SK-N-SH (cell line): ENCODE data around the gene SNPH. TPM values are rescaled to one million over a fixed set of nuclear protein-coding genes. Genes with fewer than 3 reads are reported as not detected.

Experiments
- CTCF ChIA-PET: fragments of 300-600, 350-600 bp; formaldehyde crosslinking; extraction: SDS; loops from one replicate; lab custom pipeline; 2021; lab: Yijun Ruan, JAX
- POLR2A ChIA-PET: fragments of 350-600 bp; sonication (Branson Sonifier 250); formaldehyde crosslinking; extraction: SDS; loops from one replicate; lab custom pipeline; 2020; ENCODE audit warnings: antibody characterized with exemption, inconsistent platforms; lab: Yijun Ruan, JAX
- DNase-seq: peaks from one replicate; pipeline ENCODE4 v3.0.0; 2012
- H2AFZ ChIP-seq: fragments of 200-600 bp; sonication (generic); 2 replicates; pipeline ENCODE4 v1.8.1; 2016; ENCODE audit warnings: antibody characterized with exemption, mild to moderate bottlenecking, low read depth
- H3F3A ChIP-seq: fragments of 200-600 bp; sonication (generic); replicated peaks from 2 replicates; pipeline ENCODE3; 2016; ENCODE audit warnings: antibody characterized with exemption, mild to moderate bottlenecking; ENCODE audit not compliant: insufficient read depth
- H3K27ac ChIP-seq, 2 experiments: fragments of 200-500 bp in 1 of 2; fragments of 200-600 bp in 1 of 2; sonication (Bioruptor generic) in 1 of 2; sonication (generic), shearing (Covaris generic) in 1 of 2; 2 replicates each; pipeline versions ENCODE4 v1.5.1 to v1.6.1; 2014 to 2016; ENCODE audit warnings: low read depth in 2 of 2, inconsistent platforms in 1 of 2, low read length in 1 of 2, mild to moderate bottlenecking in 1 of 2, mixed read lengths in 1 of 2
- H3K27me3 ChIP-seq: fragments of 200-600 bp; sonication (generic), shearing (Covaris generic); 2 replicates; pipeline ENCODE4 v1.6.1; 2016; ENCODE audit warnings: mixed run types; ENCODE audit not compliant: insufficient read depth
- H3K36me3 ChIP-seq, 2 experiments: fragments of 200-500 bp in 1 of 2; fragments of 200-600 bp in 1 of 2; sonication (Bioruptor generic) in 1 of 2; sonication (generic) in 1 of 2; replicated peaks in 1 of 2; 2 replicates each; pipeline versions ENCODE3 to v1.5.1; 2014 to 2016; ENCODE audit warnings: low read length in 1 of 2, mild to moderate bottlenecking in 1 of 2; ENCODE audit not compliant: insufficient read depth in 2 of 2, control insufficient read depth in 1 of 2
- H3K4me1 ChIP-seq, 2 experiments: fragments of 200-500 bp in 1 of 2; fragments of 200-600 bp in 1 of 2; sonication (Bioruptor generic) in 1 of 2; sonication (generic), shearing (Covaris generic) in 1 of 2; 2 replicates each; pipeline versions ENCODE4 v1.5.1 to v1.6.1; 2014 to 2016; ENCODE audit warnings: low read depth in 1 of 2, low read length in 1 of 2, mixed run types in 1 of 2; ENCODE audit not compliant: insufficient read depth in 2 of 2, control insufficient read depth in 1 of 2
- H3K4me2 ChIP-seq: fragments of 200-600 bp; sonication (generic), shearing (Covaris generic); 2 replicates; pipeline ENCODE4 v1.6.1; 2017; ENCODE audit warnings: mixed run types
- H3K4me3 ChIP-seq, 2 experiments: fragments of 200-500 bp in 1 of 2; fragments of 200-600 bp in 1 of 2; sonication (Bioruptor generic) in 1 of 2; sonication (generic), shearing (Covaris generic) in 1 of 2; 2 replicates each; pipeline versions ENCODE4 v1.5.1 to v1.8.1; 2014 to 2016; ENCODE audit warnings: low read depth in 2 of 2, inconsistent platforms in 1 of 2, low read length in 1 of 2, mild to moderate bottlenecking in 1 of 2, mixed read lengths in 1 of 2, moderate library complexity in 1 of 2
- H3K79me2 ChIP-seq: fragments of 200-600 bp; sonication (generic); 2 replicates; pipeline ENCODE4 v1.8.1; 2017; ENCODE audit warnings: mild to moderate bottlenecking; ENCODE audit not compliant: insufficient read depth
- H3K9ac ChIP-seq: fragments of 200-600 bp; sonication (generic); 2 replicates; pipeline ENCODE4 v1.6.1; 2017; ENCODE audit warnings: mixed run types
- H3K9me2 ChIP-seq: fragments of 200-600 bp; sonication (generic); 2 replicates; pipeline ENCODE4 v1.6.1; 2017; ENCODE audit warnings: mixed run types
- H3K9me3 ChIP-seq: fragments of 200-600 bp; sonication (generic); 2 replicates; pipeline ENCODE4 v1.6.1; 2017; ENCODE audit warnings: mixed run types, mild to moderate bottlenecking, moderate library complexity
- H4K20me1 ChIP-seq: fragments of 200-600 bp; sonication (generic); 2 replicates; pipeline ENCODE4 v1.6.1; 2017; ENCODE audit warnings: mild to moderate bottlenecking, mixed run types; ENCODE audit not compliant: insufficient read depth
- ELF1 ChIP-seq: IDR thresholded peaks from 2 replicates; pipeline ENCODE4 v1.4.0; 2012
- EP300 ChIP-seq, 2 experiments: IDR thresholded peaks; 2 replicates each; pipeline versions ENCODE4 v1.4.0 to v1.6.1; 2012; ENCODE audit warnings: borderline replicate concordance in 1 of 2, low read depth in 1 of 2, low read length in 1 of 2
- FOSL2 ChIP-seq: IDR thresholded peaks from 2 replicates; pipeline ENCODE4 v1.4.0; 2012; ENCODE audit warnings: low read depth, mild to moderate bottlenecking, moderate library complexity, borderline replicate concordance
- FOXM1 ChIP-seq: IDR thresholded peaks from 2 replicates; pipeline ENCODE4 v1.4.0; 2012; ENCODE audit warnings: low read depth, mild to moderate bottlenecking
- GATA2 ChIP-seq: sonication (generic); formaldehyde crosslinking; IDR thresholded peaks from 2 replicates; pipeline ENCODE4 v1.5.0; 2020; ENCODE audit warnings: mild to moderate bottlenecking, missing genetic modification reagents
- JUND ChIP-seq: IDR thresholded peaks from 2 replicates; pipeline ENCODE4 v1.4.0; 2012
- NRF1 ChIP-seq: IDR thresholded peaks from 2 replicates; pipeline ENCODE4 v1.6.1; 2012; ENCODE audit warnings: low read depth, mild to moderate bottlenecking, low read length
- RFX5 ChIP-seq: IDR thresholded peaks from 2 replicates; pipeline ENCODE4 v1.6.1; 2012; ENCODE audit warnings: mild to moderate bottlenecking, improper control_type of control experiment, low read length
- RXRA ChIP-seq: IDR thresholded peaks from 2 replicates; pipeline ENCODE4 v1.4.0; 2012; ENCODE audit warnings: low read depth, mild to moderate bottlenecking, borderline replicate concordance
- SIN3A ChIP-seq: IDR thresholded peaks from 2 replicates; pipeline ENCODE4 v1.6.1; 2012; ENCODE audit warnings: low read depth, mild to moderate bottlenecking, low read length, moderate library complexity, borderline replicate concordance
- SMC3 ChIP-seq: IDR thresholded peaks from 2 replicates; pipeline ENCODE4 v1.6.1; 2012; ENCODE audit warnings: low read depth, low read length, improper control_type of control experiment
- TAF1 ChIP-seq: IDR thresholded peaks from 2 replicates; pipeline ENCODE4 v1.6.1; 2012; ENCODE audit warnings: low read depth, mild to moderate bottlenecking, low read length, moderate library complexity, borderline replicate concordance
- TEAD4 ChIP-seq: IDR thresholded peaks from 2 replicates; pipeline ENCODE4 v1.4.0; 2012; ENCODE audit warnings: mild to moderate bottlenecking, borderline replicate concordance; ENCODE audit not compliant: insufficient read depth
- YY1 ChIP-seq: IDR thresholded peaks from 2 replicates; pipeline ENCODE4 v1.4.0; 2012; ENCODE audit warnings: low read depth, mild to moderate bottlenecking
- WGBS: methylation state at CpG from one replicate; pipeline ENCODE4 v1.1.6; 2017; ENCODE audit warnings: low lambda C conversion rate; 5-methylcytosine and 5-hydroxymethylcytosine counted together
- polyA plus RNA-seq, 3 experiments: library from polyadenylated mRNA; depleted of rRNA; stranded (reverse); fragments of >200 nt; gene quantifications; 2 replicates each; pipeline ENCODE4 v1.2.3, GENCODE V29; 2012
- TF ChIP-seq, protein P1 (sequence below): fragments of 150-350 bp; IDR thresholded peaks from 2 replicates; pipeline ENCODE4 v1.6.1; 2016; ENCODE audit warnings: mild to moderate bottlenecking, low read depth, low read length
- TF ChIP-seq, protein P2 (sequence below): fragments of 200-600 bp; sonication (generic); IDR thresholded peaks from 2 replicates; pipeline ENCODE4 v1.6.1; 2017; ENCODE audit warnings: antibody characterized with exemption, mild to moderate bottlenecking, moderate library complexity
- TF ChIP-seq, protein P3 (sequence below): fragments of 150-350 bp; IDR thresholded peaks from 2 replicates; pipeline ENCODE4 v1.6.1; 2017; ENCODE audit warnings: antibody characterized with exemption, low read length, low read depth, borderline replicate concordance

SNPH gene
- polyA plus RNA-seq, 1 of the 3 experiments (the other 2 are of a cell fraction) = 2.5 TPM

DNA sequence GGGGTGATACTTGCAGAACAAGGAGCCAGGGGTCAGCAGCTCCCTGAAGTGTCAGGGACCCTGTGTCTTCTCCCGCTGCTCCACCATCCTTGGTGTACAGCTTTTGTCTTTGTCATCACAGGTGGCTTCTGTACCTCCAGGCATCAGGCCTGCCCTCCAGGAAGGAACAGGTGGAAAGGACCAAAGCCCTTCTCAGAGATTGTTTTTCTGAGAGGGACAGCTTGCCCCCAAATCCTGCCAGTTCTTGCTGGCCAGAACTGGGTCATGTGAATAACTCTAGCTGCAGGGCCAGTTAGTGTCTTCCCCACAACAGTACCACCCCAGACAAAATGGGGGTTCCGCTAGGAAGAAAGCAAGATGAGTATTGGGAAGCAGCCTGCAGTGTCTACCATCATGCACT is 31.4 kb downstream of the SNPH start:
- H3K9me2 ChIP-seq = no peaks in the 10 kb centered on the region
- H3K27me3 ChIP-seq = no peaks in the 10 kb centered on the region
- no peak overlapping the region for H3K4me3 ChIP-seq
- no peaks in the 10 kb centered on the region for H3K9me3 ChIP-seq
- 96% methylated on average over 2 of the region's 2 CpGs for WGBS
- H2AFZ ChIP-seq = no peak overlapping the region
- H3K36me3 ChIP-seq = peaks cover 0 to 7% of the 10 kb centered on the region in 2 experiments
- CTCF ChIA-PET = interaction anchor here (2.9 kb wide), 1 partner anchor 170 kb away, joined by 11 read pairs; the partner anchor contains the start of gene NSFL1C
- H3F3A ChIP-seq = no peaks in the 10 kb centered on the region
- TF ChIP-seq, protein P1, sequence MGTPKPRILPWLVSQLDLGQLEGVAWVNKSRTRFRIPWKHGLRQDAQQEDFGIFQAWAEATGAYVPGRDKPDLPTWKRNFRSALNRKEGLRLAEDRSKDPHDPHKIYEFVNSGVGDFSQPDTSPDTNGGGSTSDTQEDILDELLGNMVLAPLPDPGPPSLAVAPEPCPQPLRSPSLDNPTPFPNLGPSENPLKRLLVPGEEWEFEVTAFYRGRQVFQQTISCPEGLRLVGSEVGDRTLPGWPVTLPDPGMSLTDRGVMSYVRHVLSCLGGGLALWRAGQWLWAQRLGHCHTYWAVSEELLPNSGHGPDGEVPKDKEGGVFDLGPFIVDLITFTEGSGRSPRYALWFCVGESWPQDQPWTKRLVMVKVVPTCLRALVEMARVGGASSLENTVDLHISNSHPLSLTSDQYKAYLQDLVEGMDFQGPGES = no peak
- TF ChIP-seq NRF1 = no peak
- TF ChIP-seq, all 33 proteins: peak for 0
- peaks cover 0 to 4% of the 10 kb centered on the region in 2 experiments; a peak in 1 of 4 replicates for H3K4me1 ChIP-seq
- no peak for DNase-seq
- H3K9ac ChIP-seq = no peak overlapping the region
- no peak overlapping the region for H3K27ac ChIP-seq
- no peak overlapping the region for H3K4me2 ChIP-seq
- POLR2A ChIA-PET = no interaction called here
- no peaks in the 10 kb centered on the region for H4K20me1 ChIP-seq
- H3K79me2 ChIP-seq = no peaks in the 10 kb centered on the region

DNA sequence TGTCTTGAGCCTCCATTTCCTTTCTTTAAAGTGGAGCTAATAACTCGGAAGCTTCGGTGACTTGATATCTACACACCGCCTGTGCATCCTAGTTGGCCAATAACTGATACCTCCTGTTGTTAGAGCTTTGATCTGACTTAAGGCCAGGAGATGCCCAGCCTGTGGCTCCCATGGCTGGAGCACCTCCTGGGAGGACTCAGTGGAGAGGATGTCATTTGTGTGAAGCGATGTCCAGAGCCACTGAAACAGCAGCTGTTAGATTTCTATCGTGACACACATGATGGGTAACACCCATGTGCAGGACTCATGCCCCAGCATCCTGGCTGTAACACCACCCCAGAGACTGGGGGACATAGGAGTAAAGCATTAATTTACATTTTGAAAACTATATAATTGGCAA is 32.1 kb downstream of the SNPH start:
- no peaks in the 10 kb centered on the region for H3K79me2 ChIP-seq
- 96% methylated on average over 5 of the region's 5 CpGs for WGBS
- peaks cover 0 to 7% of the 10 kb centered on the region in 2 experiments for H3K36me3 ChIP-seq
- POLR2A ChIA-PET = no interaction called here
- H3K9ac ChIP-seq = no peak overlapping the region
- no peak overlapping the region for H2AFZ ChIP-seq
- H3K9me3 ChIP-seq = no peaks in the 10 kb centered on the region
- no peak overlapping the region for H3K4me3 ChIP-seq
- TF ChIP-seq RXRA (no peak), NRF1 (no peak), EP300 (IDR thresholded peaks at IDR 0.05; ENCODE audit: borderline replicate concordance in 1 of 2, low read depth in 1 of 2, low read length in 1 of 2) (no peak), FOXM1 (no peak), TEAD4 (no peak), YY1 (no peak), SIN3A (no peak), JUND (no peak), ELF1 (no peak), GATA2 (CRISPR knock-in tag) (no peak), FOSL2 (no peak), RFX5 (no peak), SMC3 (no peak), TAF1 (no peak)
- TF ChIP-seq, protein P2, sequence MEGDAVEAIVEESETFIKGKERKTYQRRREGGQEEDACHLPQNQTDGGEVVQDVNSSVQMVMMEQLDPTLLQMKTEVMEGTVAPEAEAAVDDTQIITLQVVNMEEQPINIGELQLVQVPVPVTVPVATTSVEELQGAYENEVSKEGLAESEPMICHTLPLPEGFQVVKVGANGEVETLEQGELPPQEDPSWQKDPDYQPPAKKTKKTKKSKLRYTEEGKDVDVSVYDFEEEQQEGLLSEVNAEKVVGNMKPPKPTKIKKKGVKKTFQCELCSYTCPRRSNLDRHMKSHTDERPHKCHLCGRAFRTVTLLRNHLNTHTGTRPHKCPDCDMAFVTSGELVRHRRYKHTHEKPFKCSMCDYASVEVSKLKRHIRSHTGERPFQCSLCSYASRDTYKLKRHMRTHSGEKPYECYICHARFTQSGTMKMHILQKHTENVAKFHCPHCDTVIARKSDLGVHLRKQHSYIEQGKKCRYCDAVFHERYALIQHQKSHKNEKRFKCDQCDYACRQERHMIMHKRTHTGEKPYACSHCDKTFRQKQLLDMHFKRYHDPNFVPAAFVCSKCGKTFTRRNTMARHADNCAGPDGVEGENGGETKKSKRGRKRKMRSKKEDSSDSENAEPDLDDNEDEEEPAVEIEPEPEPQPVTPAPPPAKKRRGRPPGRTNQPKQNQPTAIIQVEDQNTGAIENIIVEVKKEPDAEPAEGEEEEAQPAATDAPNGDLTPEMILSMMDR = no peak
- TF ChIP-seq, protein P3, sequence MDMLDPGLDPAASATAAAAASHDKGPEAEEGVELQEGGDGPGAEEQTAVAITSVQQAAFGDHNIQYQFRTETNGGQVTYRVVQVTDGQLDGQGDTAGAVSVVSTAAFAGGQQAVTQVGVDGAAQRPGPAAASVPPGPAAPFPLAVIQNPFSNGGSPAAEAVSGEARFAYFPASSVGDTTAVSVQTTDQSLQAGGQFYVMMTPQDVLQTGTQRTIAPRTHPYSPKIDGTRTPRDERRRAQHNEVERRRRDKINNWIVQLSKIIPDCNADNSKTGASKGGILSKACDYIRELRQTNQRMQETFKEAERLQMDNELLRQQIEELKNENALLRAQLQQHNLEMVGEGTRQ = no peak
- TF ChIP-seq, protein P1 = no peak
- TF ChIP-seq, all 33 proteins: peak for 0
- Histone ChIP-seq H3K27me3 (no peaks in the 10 kb centered on the region), H3K9me2 (no peaks in the 10 kb centered on the region), H4K20me1 (no peaks in the 10 kb centered on the region), H3F3A (no peaks in the 10 kb centered on the region), H3K27ac (no peak overlapping the region), H3K4me1 (peaks cover 0 to 4% of the 10 kb centered on the region in 2 experiments; a peak in 1 of 4 replicates), H3K4me2 (no peak overlapping the region)
- CTCF ChIA-PET = interaction anchor here (0.9 to 2.9 kb wide), 3 partner anchors 31 to 169 kb away, joined by 3 to 11 read pairs (median 3); partner anchors contain the start of gene NSFL1C
- DNase-seq = no peak
